GM19193 (cell line): Measurements from ENCODE around the gene WNT6.

Experiments
- POLR2A ChIP-seq: IDR thresholded peaks from 4 replicates; pipeline ENCODE4 v1.6.1; 2011; ENCODE audit not compliant: insufficient read depth, insufficient read length; ENCODE audit errors: extremely low read depth

WNT6 gene

GRCh38 chr2:218859556-218859987 is at the start of gene WNT6:
Gene WNT6, plus strand, starts transcription at chr2:218859805. Its CDS starts 233 bp downstream, at chr2:218860038.
- TF ChIP-seq POLR2A: no peak

- TF ChIP-seq POLR2A: no peak
Measured at GRCh38 chr2:218810256-218810655, 49.3 kb upstream of the WNT6 start.

GRCh38 chr2:218811382-218811781 is 48.2 kb upstream of the WNT6 start:
- no peak for TF ChIP-seq POLR2A

GRCh38 chr2:218812096-218812815 is 47.3 kb upstream of the WNT6 start:
- TF ChIP-seq POLR2A: no peak

GRCh38 chr2:218812861-218813260 is 46.7 kb upstream of the WNT6 start:
- no peak for TF ChIP-seq POLR2A

GRCh38 chr2:218813771-218814460 is 45.7 kb upstream of the WNT6 start:
- TF ChIP-seq POLR2A: no peak

- no peak for TF ChIP-seq POLR2A
Measured at GRCh38 chr2:218814540-218815243, 44.9 kb upstream of the WNT6 start.

- no peak for TF ChIP-seq POLR2A
Measured at GRCh38 chr2:218815244-218815637, 44.4 kb upstream of the WNT6 start.

GRCh38 chr2:218815649-218816048 is 44.0 kb upstream of the WNT6 start:
- no peak for TF ChIP-seq POLR2A

- TF ChIP-seq POLR2A: no peak
Measured at GRCh38 chr2:218816561-218817011, 43.0 kb upstream of the WNT6 start.

- TF ChIP-seq POLR2A: no peak
Measured at GRCh38 chr2:218819093-218819492, 40.5 kb upstream of the WNT6 start.

GRCh38 chr2:218820746-218821369 is 38.7 kb upstream of the WNT6 start:
- TF ChIP-seq POLR2A: no peak

GRCh38 chr2:218821605-218822211 is 37.9 kb upstream of the WNT6 start:
- no peak for TF ChIP-seq POLR2A

GRCh38 chr2:218822622-218823021 is 37.0 kb upstream of the WNT6 start:
- no peak for TF ChIP-seq POLR2A

GRCh38 chr2:218823196-218823855 is 36.3 kb upstream of the WNT6 start:
- no peak for TF ChIP-seq POLR2A

- no peak for TF ChIP-seq POLR2A
Measured at GRCh38 chr2:218824004-218824403, 35.6 kb upstream of the WNT6 start.
